AG04450 (cell line): ENCODE measurements around the gene CMSS1. TPM values are rescaled to one million over a fixed set of nuclear protein-coding genes. Genes with fewer than 3 reads are reported as not detected.

Experiments used
- CTCF ChIA-PET: fragments of 300-600, 350-600 bp; formaldehyde crosslinking; extraction: SDS; loops from one replicate; lab custom pipeline; 2022; ENCODE audit warnings: antibody characterized with exemption, inconsistent platforms; lab: Charles Lee
- POLR2A ChIA-PET: fragments of 350-600 bp; formaldehyde crosslinking; extraction: SDS; loops from one replicate; lab custom pipeline; 2021; ENCODE audit warnings: antibody characterized with exemption, inconsistent platforms; lab: Yijun Ruan, JAX
- DNase-seq: peaks from one replicate; pipeline ENCODE4 v3.0.0-alpha.2; 2011; ENCODE audit warnings: low read depth, low spot score
- H3K27ac ChIP-seq: one replicate; pipeline ENCODE4 v1.5.1; 2012; ENCODE audit warnings: low read depth, low read length, control low read depth
- H3K27me3 ChIP-seq: one replicate; pipeline ENCODE4 v1.6.0; 2012; ENCODE audit warnings: low read length; ENCODE audit not compliant: control insufficient read depth, insufficient read depth
- H3K4me3 ChIP-seq: 2 replicates; pipeline ENCODE4 v1.5.1; 2011; ENCODE audit warnings: mild to moderate bottlenecking, low read depth, low read length, control low read depth
- H3K9me3 ChIP-seq: 2 replicates; pipeline ENCODE4 v1.5.1; 2012; ENCODE audit warnings: low read length; ENCODE audit not compliant: control insufficient read depth, insufficient read depth
- polyA plus RNA-seq: library from polyadenylated mRNA; depleted of rRNA; stranded (reverse); fragments of >200 nt; gene quantifications from 2 replicates; pipeline ENCODE4 v1.2.3, GENCODE V29; 2011
- TF ChIP-seq, protein P1 (sequence below): IDR thresholded peaks from 2 replicates; pipeline ENCODE4 v1.5.1; 2011; ENCODE audit warnings: low read depth, low read length, control low read depth, inconsistent platforms

CMSS1 gene
- polyA plus RNA-seq, 1 experiment: 15.7 TPM

DNA sequence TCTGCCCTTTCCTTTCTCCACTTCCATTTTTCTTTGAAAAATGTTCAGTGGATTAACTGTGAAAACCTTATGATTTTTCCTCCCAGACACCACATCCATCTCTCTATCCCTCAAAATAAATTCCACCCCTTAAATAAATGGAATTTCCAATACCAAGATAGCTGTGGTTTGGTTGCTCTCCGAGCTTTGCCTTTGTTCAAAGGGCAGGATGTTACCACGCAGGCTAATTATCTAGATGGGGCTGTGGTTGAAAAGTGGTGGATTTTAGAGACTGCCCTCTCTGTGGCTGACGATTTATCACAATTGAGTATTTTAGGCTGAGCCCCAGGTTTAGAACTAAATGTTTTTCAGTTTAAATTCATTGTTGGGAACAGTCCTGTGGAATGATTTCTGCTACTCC lies 36.9 kb upstream of the CMSS1 start:
- no peak overlapping the region for H3K4me3 ChIP-seq
- CTCF ChIA-PET: interaction anchor here (1.1 to 2.5 kb wide), 3 partner anchors 9 to 27 kb away, joined by 3 to 7 read pairs (median 3); no protein-coding TSS in a partner anchor
- H3K27me3 ChIP-seq: no peaks in the 10 kb centered on the region
- TF ChIP-seq, protein P1, sequence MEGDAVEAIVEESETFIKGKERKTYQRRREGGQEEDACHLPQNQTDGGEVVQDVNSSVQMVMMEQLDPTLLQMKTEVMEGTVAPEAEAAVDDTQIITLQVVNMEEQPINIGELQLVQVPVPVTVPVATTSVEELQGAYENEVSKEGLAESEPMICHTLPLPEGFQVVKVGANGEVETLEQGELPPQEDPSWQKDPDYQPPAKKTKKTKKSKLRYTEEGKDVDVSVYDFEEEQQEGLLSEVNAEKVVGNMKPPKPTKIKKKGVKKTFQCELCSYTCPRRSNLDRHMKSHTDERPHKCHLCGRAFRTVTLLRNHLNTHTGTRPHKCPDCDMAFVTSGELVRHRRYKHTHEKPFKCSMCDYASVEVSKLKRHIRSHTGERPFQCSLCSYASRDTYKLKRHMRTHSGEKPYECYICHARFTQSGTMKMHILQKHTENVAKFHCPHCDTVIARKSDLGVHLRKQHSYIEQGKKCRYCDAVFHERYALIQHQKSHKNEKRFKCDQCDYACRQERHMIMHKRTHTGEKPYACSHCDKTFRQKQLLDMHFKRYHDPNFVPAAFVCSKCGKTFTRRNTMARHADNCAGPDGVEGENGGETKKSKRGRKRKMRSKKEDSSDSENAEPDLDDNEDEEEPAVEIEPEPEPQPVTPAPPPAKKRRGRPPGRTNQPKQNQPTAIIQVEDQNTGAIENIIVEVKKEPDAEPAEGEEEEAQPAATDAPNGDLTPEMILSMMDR: no peak
- POLR2A ChIA-PET: no interaction called here
- no peak overlapping the region for H3K27ac ChIP-seq
- DNase-seq: no peak
- no peaks in the 10 kb centered on the region for H3K9me3 ChIP-seq

DNA sequence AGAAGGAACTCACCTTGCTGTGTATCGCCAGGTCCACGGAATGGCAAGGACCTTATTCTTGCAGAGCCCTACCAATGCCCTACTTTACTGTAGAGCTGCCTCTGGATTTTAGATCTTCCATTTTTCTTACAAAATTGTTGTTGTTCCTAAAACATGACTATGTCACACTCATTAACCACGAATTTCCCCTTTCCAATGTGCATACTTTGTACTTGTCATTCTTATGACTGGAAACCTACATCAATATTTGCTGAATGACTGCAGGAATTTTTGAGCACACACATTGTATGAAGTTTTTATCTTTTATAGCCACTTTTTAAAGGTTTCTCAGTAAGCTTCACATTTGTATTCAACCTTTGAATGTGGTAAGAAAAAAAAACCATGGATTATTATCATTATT lies 35.9 kb upstream of the CMSS1 start:
- CTCF ChIA-PET: interaction anchor here (0.6 to 2.1 kb wide), 3 partner anchors 26 to 775 kb away, joined by 3 to 8 read pairs (median 3); no protein-coding TSS in a partner anchor
- TF ChIP-seq, protein P1: no peak

DNA sequence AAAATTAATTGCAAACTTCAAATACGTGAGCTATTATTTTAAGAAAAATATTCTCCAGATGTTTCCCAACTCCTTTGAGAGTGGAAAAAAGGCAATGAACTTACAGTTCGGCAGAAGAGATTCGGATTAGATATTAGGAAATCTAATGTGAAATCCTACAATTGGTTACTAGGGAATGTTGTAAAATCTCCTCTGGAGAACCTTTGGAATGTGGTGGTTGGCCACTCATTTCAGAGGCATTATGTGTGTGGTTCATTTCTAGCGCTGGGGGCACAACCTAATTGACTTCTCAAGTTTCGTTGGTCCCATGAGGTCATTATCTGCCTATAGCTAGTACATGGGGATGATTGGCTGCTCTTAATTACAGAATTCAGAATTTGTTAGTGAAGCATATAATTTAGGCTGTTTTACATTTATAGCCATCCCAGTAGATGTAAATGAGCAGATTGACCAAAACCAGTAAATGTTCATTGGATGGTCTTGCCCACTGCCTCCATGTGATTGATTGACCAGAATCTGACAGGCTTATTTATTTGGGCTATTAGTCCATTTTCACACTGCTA lies 34.6 kb upstream of the CMSS1 start:
- H3K27ac ChIP-seq: no peak overlapping the region
- H3K27me3 ChIP-seq: no peaks in the 10 kb centered on the region
- ChIA-PET POLR2A (interaction anchor here (0.6 to 1.2 kb wide), 2 partner anchors 17 to 35 kb away, joined by 3 to 4 read pairs; partner anchors contain the start of gene CMSS1), CTCF (interaction anchor here (2.1 kb wide), 1 partner anchor 760 kb away, joined by 8 read pairs; no protein-coding TSS in a partner anchor)
- DNase-seq: peak; percentile 85
- no peak overlapping the region for H3K4me3 ChIP-seq
- TF ChIP-seq, protein P1: no peak
- no peaks in the 10 kb centered on the region for H3K9me3 ChIP-seq

More for the DNA sequence above, 35.9 kb upstream of the CMSS1 start:
- no peaks in the 10 kb centered on the region for H3K9me3 ChIP-seq
- no peaks in the 10 kb centered on the region for H3K27me3 ChIP-seq
- DNase-seq: no peak
- H3K27ac ChIP-seq: no peak overlapping the region
- POLR2A ChIA-PET: no interaction called here
- H3K4me3 ChIP-seq: no peak overlapping the region

DNA sequence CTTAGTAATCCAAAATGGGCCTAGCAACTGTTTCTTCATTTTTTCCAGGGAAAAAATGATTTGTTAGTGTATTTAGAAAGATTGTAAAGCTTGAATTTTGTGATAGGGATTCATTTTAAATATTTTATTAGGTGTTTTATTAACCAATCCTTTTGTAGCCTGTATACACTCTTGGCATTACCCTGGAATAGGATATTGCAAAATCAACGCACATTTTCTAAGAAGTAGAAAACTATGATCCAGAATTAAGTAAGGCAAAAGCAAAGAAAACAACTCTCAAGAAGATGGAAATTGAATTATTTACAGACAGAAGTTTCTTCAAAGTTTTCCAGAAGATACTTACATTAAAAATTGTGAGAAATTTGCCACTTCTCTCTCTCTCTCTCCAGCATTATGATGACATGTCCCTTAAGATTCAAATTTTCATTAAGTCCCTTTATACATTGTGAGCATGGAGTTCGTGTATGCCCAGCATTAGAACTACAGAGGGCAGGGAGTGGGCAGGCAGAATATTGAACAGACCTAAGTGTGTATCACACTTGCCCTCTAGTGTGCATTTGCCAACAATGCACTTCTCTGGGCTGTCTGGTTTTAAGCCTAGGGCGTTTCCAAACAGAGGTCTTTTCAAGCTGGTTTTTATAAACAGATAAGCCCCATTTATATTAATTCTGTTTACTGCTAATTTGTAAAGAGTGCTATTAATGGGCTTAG lies 28.5 kb upstream of the CMSS1 start:
- DNase-seq: peak; percentile 16
- no peaks in the 10 kb centered on the region for H3K9me3 ChIP-seq
- H3K27me3 ChIP-seq: no peaks in the 10 kb centered on the region
- TF ChIP-seq, protein P1: peak; percentile 84
- no peak overlapping the region for H3K27ac ChIP-seq
- CTCF ChIA-PET: interaction anchor here (0.5 to 1.6 kb wide), 25 partner anchors 9 to 972 kb away, joined by 3 to 14 read pairs (median 4); no protein-coding TSS in a partner anchor
- POLR2A ChIA-PET: no interaction called here
- no peak overlapping the region for H3K4me3 ChIP-seq

DNA sequence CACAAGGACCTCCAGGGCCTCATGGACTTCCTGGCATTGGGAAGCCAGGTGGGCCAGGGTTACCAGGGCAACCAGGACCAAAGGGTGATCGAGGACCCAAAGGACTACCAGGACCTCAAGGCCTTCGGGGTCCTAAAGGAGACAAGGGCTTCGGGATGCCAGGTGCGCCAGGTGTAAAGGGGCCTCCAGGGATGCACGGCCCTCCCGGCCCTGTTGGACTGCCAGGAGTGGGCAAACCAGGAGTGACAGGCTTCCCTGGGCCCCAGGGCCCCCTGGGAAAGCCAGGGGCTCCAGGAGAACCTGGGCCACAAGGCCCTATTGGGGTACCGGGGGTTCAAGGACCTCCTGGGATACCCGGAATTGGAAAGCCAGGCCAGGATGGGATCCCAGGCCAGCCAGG lies 23.2 kb upstream of the CMSS1 start:
- TF ChIP-seq, protein P1: no peak
- Histone ChIP-seq H3K9me3 (no peaks in the 10 kb centered on the region), H3K27ac (no peak overlapping the region), H3K4me3 (no peak overlapping the region), H3K27me3 (no peaks in the 10 kb centered on the region)
- DNase-seq: no peak
- POLR2A ChIA-PET: no interaction called here
- CTCF ChIA-PET: no interaction called here
